Brain microvascular endothelial cell (primary cell): ENCODE results near the gene ADH7.

Experiments
- DNase-seq: peaks from one replicate; pipeline ENCODE4 v3.0.0-alpha.2; 2020
- H3K27ac ChIP-seq: fragments of 250-450 bp; sonication (Bioruptor Pico); 2 replicates; pipeline ENCODE4 v1.5.1; 2020; ENCODE audit warnings: mild to moderate bottlenecking, moderate library complexity
- H3K27me3 ChIP-seq: fragments of 250-450 bp; sonication (Bioruptor Pico); replicated peaks from 2 replicates; pipeline ENCODE4 v1.5.1; 2020; ENCODE audit warnings: mild to moderate bottlenecking
- H3K36me3 ChIP-seq: fragments of 250-450 bp; sonication (Bioruptor Pico); replicated peaks from 2 replicates; pipeline ENCODE4 v1.5.1; 2020; ENCODE audit warnings: mild to moderate bottlenecking
- H3K4me3 ChIP-seq: 2 replicates; pipeline ENCODE4 v1.5.1; 2011; ENCODE audit warnings: low read depth, mild to moderate bottlenecking, control low read depth, low read length, moderate library complexity
- CTCF ChIP-seq: IDR thresholded peaks from 2 replicates; pipeline ENCODE4 v1.5.1; 2011; ENCODE audit warnings: low read depth, mild to moderate bottlenecking, moderate library complexity, low read length, control low read depth, inconsistent platforms; ENCODE audit errors: missing control alignments
- in situ Hi-C: cut with HindIII; loops from 2 replicates; pipeline ENCODE4 v1.10.0; 2017; ENCODE audit warnings: low sequenced_read_pairs, low pct_ligation_motif_present

The ADH7 gene

GRCh38 chr4:99458911-99459447, 23.8 kb upstream of the ADH7 start:
- no peak for TF ChIP-seq CTCF
- Histone ChIP-seq H3K36me3 (no peaks in the 10 kb centered on the region), H3K4me3 (no peak overlapping the region), H3K27ac (no peak overlapping the region), H3K27me3 (no peaks in the 10 kb centered on the region)
- no peak for DNase-seq
- in situ Hi-C loops = no loop called here

GRCh38 chr4:99457676-99458075, 22.5 kb upstream of the ADH7 start:
- no peak for TF ChIP-seq CTCF
- no peak for DNase-seq
- Histone ChIP-seq H3K27ac (no peak overlapping the region), H3K36me3 (no peaks in the 10 kb centered on the region), H3K4me3 (no peak overlapping the region), H3K27me3 (no peaks in the 10 kb centered on the region)
- in situ Hi-C loops = no loop called here

- Histone ChIP-seq H3K4me3 (no peak overlapping the region), H3K36me3 (no peaks in the 10 kb centered on the region), H3K27ac (no peak overlapping the region), H3K27me3 (no peaks in the 10 kb centered on the region)
- DNase-seq = no peak
- in situ Hi-C loops = no loop called here
- TF ChIP-seq CTCF = no peak
Observed at GRCh38 chr4:99457270-99457669, 22.1 kb upstream of the ADH7 start.

GRCh38 chr4:99447513-99447912, 12.4 kb upstream of the ADH7 start:
- no peak overlapping the region for H3K4me3 ChIP-seq
- no peak for DNase-seq
- no peaks in the 10 kb centered on the region for H3K36me3 ChIP-seq
- TF ChIP-seq CTCF = no peak
- H3K27me3 ChIP-seq = no peaks in the 10 kb centered on the region
- in situ Hi-C loops = no loop called here
- H3K27ac ChIP-seq = peak overlapping the region; percentile 18

- TF ChIP-seq CTCF = no peak
- peak; percentile 57 for DNase-seq
- Histone ChIP-seq H3K36me3 (no peaks in the 10 kb centered on the region), H3K27me3 (no peaks in the 10 kb centered on the region), H3K4me3 (no peak overlapping the region), H3K27ac (peak overlapping the region; percentile 18)
- in situ Hi-C loops = no loop called here
Observed at GRCh38 chr4:99447079-99447478, 11.9 kb upstream of the ADH7 start.

- Histone ChIP-seq H3K27me3 (no peaks in the 10 kb centered on the region), H3K27ac (no peak overlapping the region), H3K36me3 (no peaks in the 10 kb centered on the region), H3K4me3 (no peak overlapping the region)
- no peak for DNase-seq
- TF ChIP-seq CTCF = no peak
- in situ Hi-C loops = no loop called here
Observed at GRCh38 chr4:99438405-99438780, 3.3 kb upstream of the ADH7 start.
